ENCODE results near the gene ARHGAP15.

GRCh38 chr2:143140864-143141661 is 11.8 kb downstream of the ARHGAP15 start:
- no peak for TF ChIP-seq POLR2A (IDR thresholded peaks at IDR 0.05)
- no peak for TF ChIP-seq CTCF (IDR thresholded peaks at IDR 0.05 in 8 of 11, conservative IDR thresholded peaks at IDR 0.05 in 3 of 11)
- TF ChIP-seq POLR2AphosphoS5 (IDR thresholded peaks at IDR 0.05) = no peak

Data from spleen (tissue), 7 donors.